DND-41 (cell line): ENCODE measurements around the gene DNAJC5.

ENCODE experiments used
- ATAC-seq: fragments of 200-7000 bp; cut with Tn5 transposase; 3 replicates; pipeline ENCODE4 v1.9.1; 2021; ENCODE audit warnings: low read depth; ENCODE audit not compliant: insufficient read depth
- DNase-seq: peaks from one replicate; pipeline ENCODE4 v3.0.0-alpha.2; 2020
- H2AFZ ChIP-seq: 2 replicates; pipeline ENCODE4 v1.6.0; 2012; ENCODE audit warnings: low read depth, low read length
- H3K27ac ChIP-seq: 2 replicates; pipeline ENCODE4 v1.5.1; 2012; ENCODE audit warnings: low read length, inconsistent platforms
- H3K27me3 ChIP-seq: fragments of 200-600 bp; sonication (generic); 2 replicates; pipeline ENCODE4 v1.6.0; 2012; ENCODE audit warnings: low read length, mild to moderate bottlenecking, inconsistent platforms; ENCODE audit not compliant: insufficient read depth, poor library complexity
- H3K36me3 ChIP-seq: 2 replicates; pipeline ENCODE4 v1.5.1; 2012; ENCODE audit warnings: low read length, inconsistent platforms; ENCODE audit not compliant: insufficient read depth
- H3K4me1 ChIP-seq: 2 replicates; pipeline ENCODE4 v1.5.1; 2012; ENCODE audit warnings: mild to moderate bottlenecking, low read length; ENCODE audit not compliant: insufficient read depth
- H3K4me2 ChIP-seq: 2 replicates; pipeline ENCODE4 v1.6.0; 2012; ENCODE audit warnings: mild to moderate bottlenecking, moderate library complexity, low read length, inconsistent platforms; ENCODE audit not compliant: insufficient read depth
- H3K4me3 ChIP-seq, 2 experiments: fragments of 200-600 bp in 1 of 2; shearing (Covaris generic) in 1 of 2; 2 replicates each; pipeline ENCODE4 v1.5.1; 2012 to 2016; ENCODE audit warnings: inconsistent platforms in 2 of 2, low read length in 2 of 2, mild to moderate bottlenecking in 2 of 2, low read depth in 1 of 2, moderate library complexity in 1 of 2
- H3K79me2 ChIP-seq: 2 replicates; pipeline ENCODE4 v1.6.0; 2012; ENCODE audit warnings: low read length, inconsistent platforms; ENCODE audit not compliant: insufficient read depth
- H3K9ac ChIP-seq: 2 replicates; pipeline ENCODE4 v1.6.0; 2012; ENCODE audit warnings: low read depth, mild to moderate bottlenecking, inconsistent platforms, low read length, moderate library complexity
- H3K9me3 ChIP-seq: 2 replicates; pipeline ENCODE4 v1.5.1; 2012; ENCODE audit warnings: low read length, moderate library complexity, mild to moderate bottlenecking, inconsistent platforms; ENCODE audit not compliant: insufficient read depth, severe bottlenecking
- H4K20me1 ChIP-seq: 2 replicates; pipeline ENCODE4 v1.6.0; 2012; ENCODE audit warnings: low read length; ENCODE audit not compliant: insufficient read depth
- EZH2 ChIP-seq: IDR thresholded peaks from 3 replicates; pipeline ENCODE4 v1.6.1; 2012; ENCODE audit warnings: borderline replicate concordance, low read depth, mild to moderate bottlenecking, moderate library complexity, low read length, inconsistent platforms; ENCODE audit not compliant: severe bottlenecking
- TF ChIP-seq, protein P1 (sequence below): IDR thresholded peaks from 2 replicates; pipeline ENCODE4 v1.5.1; 2012; ENCODE audit warnings: borderline replicate concordance, low read length, moderate library complexity, mild to moderate bottlenecking; ENCODE audit not compliant: poor library complexity, severe bottlenecking; ENCODE audit errors: extremely low read depth

Gene DNAJC5

DNA sequence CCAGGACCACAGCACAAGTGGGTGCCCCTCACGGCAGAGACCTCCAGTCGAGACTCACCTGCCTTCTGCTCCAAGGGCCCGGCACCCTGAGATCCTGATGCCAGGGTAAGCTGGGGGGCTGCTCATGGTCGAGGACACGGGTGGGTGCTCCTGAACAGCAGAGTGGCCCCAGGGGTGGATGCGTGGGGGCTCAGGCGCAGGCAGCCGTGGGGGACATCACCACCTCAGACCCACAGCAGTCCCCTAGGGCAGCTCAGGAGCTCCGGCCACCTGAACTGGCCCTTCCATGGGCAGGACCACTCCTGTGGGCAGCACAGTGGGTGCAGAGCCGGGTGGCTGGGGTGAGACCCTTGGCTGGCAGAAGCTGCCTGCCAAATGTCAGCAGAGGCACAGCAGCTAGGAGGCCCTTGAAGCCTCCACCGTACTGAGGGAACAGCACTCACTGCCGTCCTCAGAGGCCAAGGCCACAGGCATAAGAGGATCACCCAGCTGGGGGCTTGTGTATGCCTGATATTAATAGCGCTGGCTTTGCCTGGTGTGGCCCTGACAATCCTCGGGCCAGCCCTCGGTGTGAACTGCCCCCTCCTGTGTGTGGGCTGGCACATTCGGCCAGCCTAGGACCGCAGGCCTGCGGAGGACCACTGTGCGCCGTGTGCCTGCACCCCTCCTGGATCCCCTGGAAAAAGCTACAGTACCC, 55.9 kb downstream of the DNAJC5 start:
- Histone ChIP-seq H3K9ac (no peak overlapping the region), H3K36me3 (peaks cover 46% of the 10 kb centered on the region), H3K4me1 (peaks cover 22% of the 10 kb centered on the region), H2AFZ (no peak overlapping the region), H3K9me3 (no peaks in the 10 kb centered on the region), H3K27me3 (no peaks in the 10 kb centered on the region), H3K27ac (no peak overlapping the region), H3K79me2 (peaks cover 98% of the 10 kb centered on the region), H3K4me2 (no peak overlapping the region), H3K4me3 (no peak overlapping the region), H4K20me1 (peaks cover 91% of the 10 kb centered on the region)
- TF ChIP-seq, protein P1, sequence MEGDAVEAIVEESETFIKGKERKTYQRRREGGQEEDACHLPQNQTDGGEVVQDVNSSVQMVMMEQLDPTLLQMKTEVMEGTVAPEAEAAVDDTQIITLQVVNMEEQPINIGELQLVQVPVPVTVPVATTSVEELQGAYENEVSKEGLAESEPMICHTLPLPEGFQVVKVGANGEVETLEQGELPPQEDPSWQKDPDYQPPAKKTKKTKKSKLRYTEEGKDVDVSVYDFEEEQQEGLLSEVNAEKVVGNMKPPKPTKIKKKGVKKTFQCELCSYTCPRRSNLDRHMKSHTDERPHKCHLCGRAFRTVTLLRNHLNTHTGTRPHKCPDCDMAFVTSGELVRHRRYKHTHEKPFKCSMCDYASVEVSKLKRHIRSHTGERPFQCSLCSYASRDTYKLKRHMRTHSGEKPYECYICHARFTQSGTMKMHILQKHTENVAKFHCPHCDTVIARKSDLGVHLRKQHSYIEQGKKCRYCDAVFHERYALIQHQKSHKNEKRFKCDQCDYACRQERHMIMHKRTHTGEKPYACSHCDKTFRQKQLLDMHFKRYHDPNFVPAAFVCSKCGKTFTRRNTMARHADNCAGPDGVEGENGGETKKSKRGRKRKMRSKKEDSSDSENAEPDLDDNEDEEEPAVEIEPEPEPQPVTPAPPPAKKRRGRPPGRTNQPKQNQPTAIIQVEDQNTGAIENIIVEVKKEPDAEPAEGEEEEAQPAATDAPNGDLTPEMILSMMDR: no peak
- TF ChIP-seq EZH2: no peak
- DNase-seq (no peak), ATAC-seq (no peak)

- H3K4me2 ChIP-seq: no peak overlapping the region
- H3K9ac ChIP-seq: no peak overlapping the region
- H3K27me3 ChIP-seq: no peaks in the 10 kb centered on the region
- H2AFZ ChIP-seq: no peak overlapping the region
- H4K20me1 ChIP-seq: peaks cover 83% of the 10 kb centered on the region
- DNase-seq: no peak
- no peak for ATAC-seq
- peaks cover 42% of the 10 kb centered on the region for H3K36me3 ChIP-seq
- H3K27ac ChIP-seq: no peak overlapping the region
- H3K9me3 ChIP-seq: no peaks in the 10 kb centered on the region
- TF ChIP-seq, protein P1: no peak
- TF ChIP-seq EZH2: no peak
- H3K4me3 ChIP-seq: no peak overlapping the region
- peaks cover 94% of the 10 kb centered on the region for H3K79me2 ChIP-seq
- peaks cover 24% of the 10 kb centered on the region for H3K4me1 ChIP-seq
Measured at GRCh38 chr20:63951398-63952209, 56.7 kb downstream of the DNAJC5 start.

DNA sequence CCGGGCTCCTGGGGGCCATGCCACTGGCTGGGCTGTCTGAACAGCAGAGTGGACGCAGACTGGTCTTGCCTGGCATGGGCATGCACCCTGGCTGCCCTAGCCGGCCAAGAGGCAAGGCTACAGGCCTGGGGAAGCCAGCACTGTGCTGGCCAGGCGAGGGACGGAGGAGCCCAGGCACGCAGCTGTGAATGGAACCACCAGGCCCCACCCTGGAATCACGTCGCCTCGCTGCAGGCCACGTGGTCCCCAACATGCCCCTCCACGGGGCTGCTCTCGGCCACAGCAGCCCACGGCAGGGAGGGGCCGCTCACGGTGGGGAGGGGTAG, 57.2 kb downstream of the DNAJC5 start:
- peaks cover 30% of the 10 kb centered on the region for H3K4me1 ChIP-seq
- H3K4me2 ChIP-seq: no peak overlapping the region
- no peak overlapping the region for H3K27ac ChIP-seq
- H4K20me1 ChIP-seq: peaks cover 80% of the 10 kb centered on the region
- ATAC-seq (no peak), DNase-seq (no peak)
- no peaks in the 10 kb centered on the region for H3K27me3 ChIP-seq
- H3K9me3 ChIP-seq: no peaks in the 10 kb centered on the region
- peaks cover 44% of the 10 kb centered on the region for H3K36me3 ChIP-seq
- H2AFZ ChIP-seq: no peak overlapping the region
- H3K79me2 ChIP-seq: peaks cover 89% of the 10 kb centered on the region
- no peak overlapping the region for H3K9ac ChIP-seq
- TF ChIP-seq, protein P1: no peak
- H3K4me3 ChIP-seq: no peak overlapping the region
